GM12865 (cell line): ENCODE results near the gene NGB.

ENCODE experiments used
- DNase-seq: peaks from one replicate; pipeline ENCODE4 v3.0.0; 2010; ENCODE audit warnings: low read depth
- H3K4me3 ChIP-seq: 2 replicates; pipeline ENCODE4 v1.5.1; 2011; ENCODE audit warnings: mild to moderate bottlenecking, low read depth, low read length, control low read depth
- CTCF ChIP-seq: IDR thresholded peaks from 2 replicates; pipeline ENCODE4 v1.5.1; 2011; ENCODE audit warnings: low read length, control low read depth, low read depth, inconsistent platforms; ENCODE audit not compliant: insufficient read depth; ENCODE audit errors: missing control alignments

Gene NGB

GRCh38 chr14:77225254-77225653, 45.8 kb downstream of the NGB start:
- DNase-seq, result no peak
- TF ChIP-seq CTCF, result no peak
- H3K4me3 ChIP-seq, result no peak overlapping the region

- no peak for TF ChIP-seq CTCF
- DNase-seq, result no peak
- no peak overlapping the region for H3K4me3 ChIP-seq
These were observed 46.8 kb downstream of the NGB start for GRCh38 chr14:77224212-77224611.

- no peak for TF ChIP-seq CTCF
- no peak for DNase-seq
- no peak overlapping the region for H3K4me3 ChIP-seq
These were observed 48.3 kb downstream of the NGB start for GRCh38 chr14:77222546-77223225.

GRCh38 chr14:77221241-77221871, 49.6 kb downstream of the NGB start:
- DNase-seq, result no peak
- H3K4me3 ChIP-seq, result no peak overlapping the region
- TF ChIP-seq CTCF, result no peak

DNA sequence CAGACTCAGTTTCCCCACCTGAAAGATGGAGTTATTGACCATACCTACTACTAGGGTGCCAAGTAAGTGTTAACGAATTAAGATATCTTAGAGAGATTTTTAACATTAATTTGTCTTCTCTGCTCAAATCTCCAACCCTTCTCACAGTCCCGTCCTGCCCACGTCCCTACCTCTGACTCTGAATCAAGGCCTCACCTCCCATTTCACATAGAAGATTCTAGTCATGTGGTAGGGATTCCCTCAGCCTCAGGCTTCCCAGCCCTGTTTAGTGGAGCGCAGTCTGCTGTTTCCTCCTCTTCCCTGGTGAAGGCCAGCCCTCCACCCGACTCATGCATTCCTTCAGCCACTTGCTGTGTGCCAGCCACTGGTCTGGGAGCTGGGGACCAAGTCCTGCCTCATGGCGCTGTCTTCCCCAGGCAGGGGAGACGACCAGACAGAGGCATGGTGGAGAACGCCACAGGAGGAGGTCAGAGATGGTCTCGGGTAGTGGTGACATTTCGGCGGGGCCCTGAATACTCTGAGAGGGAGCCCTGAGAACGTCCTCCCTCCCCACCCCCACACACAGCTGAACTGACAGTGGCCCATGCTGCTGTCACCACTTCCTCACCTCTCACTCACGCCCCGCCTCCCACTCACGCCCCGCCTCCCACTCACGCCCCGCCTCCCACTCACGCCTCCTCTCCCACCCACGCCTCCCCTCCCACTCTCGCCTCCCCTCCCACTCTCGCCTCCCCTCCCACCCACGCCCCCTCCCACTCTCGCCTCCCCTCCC, 50.6 kb downstream of the NGB start:
- H3K4me3 ChIP-seq, result no peak overlapping the region
- no peak for DNase-seq
- no peak for TF ChIP-seq CTCF

GRCh38 chr14:77219591-77219990, 51.4 kb downstream of the NGB start:
- no peak for TF ChIP-seq CTCF
- H3K4me3 ChIP-seq, result no peak overlapping the region
- no peak for DNase-seq
